Neural cell (in vitro differentiated cells): ENCODE results near the gene AP5B1. TPM values are rescaled to one million over a fixed set of nuclear protein-coding genes. Genes with fewer than 3 reads are reported as not detected.

Source experiments
- H2AFZ ChIP-seq: fragments of 200-600, 300-800 bp; sonication (generic), shearing (Covaris generic); 2 replicates; pipeline ENCODE4 v1.6.0; 2014; ENCODE audit warnings: low read depth, mild to moderate bottlenecking, antibody characterized with exemption, low read length, moderate library complexity
- H3F3A ChIP-seq: fragments of 200-600 bp; shearing (Covaris generic); 2 replicates; pipeline ENCODE4 v1.6.1; 2016; ENCODE audit warnings: mild to moderate bottlenecking, moderate library complexity, mixed read lengths, antibody characterized with exemption, low read length; ENCODE audit not compliant: insufficient read depth, poor library complexity, severe bottlenecking
- H3K27ac ChIP-seq: fragments of 200-600, 300-800 bp; sonication (generic), shearing (Covaris generic); 2 replicates; pipeline ENCODE4 v1.5.1; 2014; ENCODE audit warnings: mild to moderate bottlenecking, low read length, moderate library complexity
- H3K27me3 ChIP-seq: fragments of 300-800, 200-600 bp; sonication (generic), shearing (Covaris generic); 2 replicates; pipeline ENCODE4 v1.6.0; 2014; ENCODE audit warnings: mild to moderate bottlenecking, low read depth, low read length, moderate library complexity; ENCODE audit not compliant: insufficient read depth
- H3K36me3 ChIP-seq: fragments of 300-800, 200-600 bp; sonication (generic), shearing (Covaris generic); 2 replicates; pipeline ENCODE4 v1.5.1; 2014; ENCODE audit warnings: mild to moderate bottlenecking, antibody characterized with exemption, low read length, moderate library complexity; ENCODE audit not compliant: insufficient read depth
- H3K4me2 ChIP-seq: fragments of 300-800, 200-600 bp; sonication (generic), shearing (Covaris generic); 2 replicates; pipeline ENCODE4 v1.6.0; 2014; ENCODE audit warnings: mild to moderate bottlenecking, low read length
- H3K4me3 ChIP-seq: fragments of 300-800, 200-600 bp; sonication (generic), shearing (Covaris generic); 2 replicates; pipeline ENCODE4 v1.5.1; 2014; ENCODE audit warnings: mild to moderate bottlenecking, low read length, moderate library complexity
- H3K79me2 ChIP-seq: fragments of 200-600 bp; shearing (Covaris generic); replicated peaks from 2 replicates; pipeline ENCODE4 v1.6.0; 2014; ENCODE audit warnings: mild to moderate bottlenecking, low read length, moderate library complexity; ENCODE audit not compliant: insufficient read depth
- H3K9ac ChIP-seq: fragments of 300-800, 200-600 bp; sonication (generic), shearing (Covaris generic); 2 replicates; pipeline ENCODE4 v1.6.1; 2016; ENCODE audit warnings: mild to moderate bottlenecking, low read length, mixed read lengths
- H3K9me2 ChIP-seq: fragments of 200-600 bp; shearing (Covaris generic); 2 replicates; pipeline ENCODE4 v1.6.1; 2016; ENCODE audit warnings: mild to moderate bottlenecking, low read length, mixed read lengths; ENCODE audit not compliant: insufficient read depth
- H3K9me3 ChIP-seq: fragments of 200-600, 300-800 bp; sonication (generic), shearing (Covaris generic); 2 replicates; pipeline ENCODE4 v1.6.1; 2016; ENCODE audit warnings: mild to moderate bottlenecking, mixed run types, low read length, moderate library complexity, mixed read lengths
- H4K20me1 ChIP-seq: fragments of 200-600 bp; shearing (Covaris generic); 2 replicates; pipeline ENCODE4 v1.6.1; 2016; ENCODE audit warnings: mild to moderate bottlenecking, mixed run types; ENCODE audit not compliant: insufficient read depth
- EP300 ChIP-seq: fragments of 450-650 bp; conservative IDR thresholded peaks from 2 replicates; pipeline ENCODE4 v1.6.1; 2014; ENCODE audit warnings: antibody characterized with exemption, mild to moderate bottlenecking, moderate library complexity; ENCODE audit not compliant: poor library complexity, severe bottlenecking
- EZH2 ChIP-seq: fragments of 200-600, 300-800 bp; shearing (Covaris generic), sonication (generic); IDR thresholded peaks from 2 replicates; pipeline ENCODE4 v1.6.1; 2014; ENCODE audit warnings: antibody characterized with exemption, low read length, borderline replicate concordance, mild to moderate bottlenecking; ENCODE audit not compliant: insufficient read depth, poor library complexity, severe bottlenecking
- MXI1 ChIP-seq: fragments of 450-650 bp; conservative IDR thresholded peaks from 2 replicates; pipeline ENCODE4 v1.6.1; 2014; ENCODE audit warnings: antibody characterized with exemption, mild to moderate bottlenecking; ENCODE audit not compliant: poor library complexity, severe bottlenecking
- POLR2AphosphoS5 ChIP-seq: IDR thresholded peaks from 2 replicates; pipeline ENCODE4 v1.6.1; 2012
- RAD21 ChIP-seq: fragments of 450-650 bp; conservative IDR thresholded peaks from 2 replicates; pipeline ENCODE4 v1.6.1; 2014; ENCODE audit warnings: antibody characterized with exemption, mild to moderate bottlenecking, moderate library complexity
- SMC3 ChIP-seq: fragments of 450-650 bp; conservative IDR thresholded peaks from 2 replicates; pipeline ENCODE4 v1.6.1; 2014; ENCODE audit warnings: antibody characterized with exemption, mild to moderate bottlenecking, moderate library complexity; ENCODE audit not compliant: poor library complexity
- TAF1 ChIP-seq: IDR thresholded peaks from 2 replicates; pipeline ENCODE4 v1.6.1; 2012; ENCODE audit warnings: low read depth
- polyA plus RNA-seq: library from polyadenylated mRNA; depleted of rRNA; stranded (reverse); fragments of >200 nt; gene quantifications from 2 replicates; pipeline ENCODE4 v1.2.3, GENCODE V29; 2014
- TF ChIP-seq, protein P1 (sequence below): fragments of 450-650 bp; IDR thresholded peaks from 2 replicates; pipeline ENCODE4 v1.5.1; 2014; ENCODE audit warnings: antibody characterized with exemption, mild to moderate bottlenecking, moderate library complexity; ENCODE audit not compliant: poor library complexity, severe bottlenecking
- TF ChIP-seq, protein P2 (sequence below): IDR thresholded peaks from 2 replicates; pipeline ENCODE4 v1.6.1; 2012; ENCODE audit warnings: borderline replicate concordance

AP5B1 gene
- polyA plus RNA-seq, 1 donor from 2014 or later: 0.52 TPM

DNA sequence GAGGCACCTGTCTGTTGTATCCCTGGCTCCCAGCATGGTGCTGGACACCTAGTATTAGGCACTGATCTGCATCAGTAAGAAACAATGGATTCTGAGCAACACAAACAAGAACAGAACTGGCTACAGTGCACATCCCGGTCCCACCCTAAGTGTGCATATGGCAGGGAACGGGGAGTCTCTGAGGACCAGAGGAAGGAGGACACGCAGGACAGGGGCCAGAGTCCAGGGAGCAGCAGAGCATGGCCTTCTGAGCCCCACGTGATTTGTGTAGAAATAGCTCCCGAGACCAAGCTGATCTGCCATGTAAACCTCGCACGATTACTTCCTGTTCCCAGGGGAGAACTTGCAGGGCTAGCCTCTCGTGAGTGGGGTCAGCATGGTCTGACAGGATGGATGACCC is 40.3 kb upstream of the AP5B1 start:
- TF ChIP-seq MXI1: no peak
- TF ChIP-seq, protein P1, sequence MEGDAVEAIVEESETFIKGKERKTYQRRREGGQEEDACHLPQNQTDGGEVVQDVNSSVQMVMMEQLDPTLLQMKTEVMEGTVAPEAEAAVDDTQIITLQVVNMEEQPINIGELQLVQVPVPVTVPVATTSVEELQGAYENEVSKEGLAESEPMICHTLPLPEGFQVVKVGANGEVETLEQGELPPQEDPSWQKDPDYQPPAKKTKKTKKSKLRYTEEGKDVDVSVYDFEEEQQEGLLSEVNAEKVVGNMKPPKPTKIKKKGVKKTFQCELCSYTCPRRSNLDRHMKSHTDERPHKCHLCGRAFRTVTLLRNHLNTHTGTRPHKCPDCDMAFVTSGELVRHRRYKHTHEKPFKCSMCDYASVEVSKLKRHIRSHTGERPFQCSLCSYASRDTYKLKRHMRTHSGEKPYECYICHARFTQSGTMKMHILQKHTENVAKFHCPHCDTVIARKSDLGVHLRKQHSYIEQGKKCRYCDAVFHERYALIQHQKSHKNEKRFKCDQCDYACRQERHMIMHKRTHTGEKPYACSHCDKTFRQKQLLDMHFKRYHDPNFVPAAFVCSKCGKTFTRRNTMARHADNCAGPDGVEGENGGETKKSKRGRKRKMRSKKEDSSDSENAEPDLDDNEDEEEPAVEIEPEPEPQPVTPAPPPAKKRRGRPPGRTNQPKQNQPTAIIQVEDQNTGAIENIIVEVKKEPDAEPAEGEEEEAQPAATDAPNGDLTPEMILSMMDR: no peak
- no peak for TF ChIP-seq TAF1
- TF ChIP-seq RAD21: no peak
- TF ChIP-seq SMC3: no peak
- TF ChIP-seq, protein P2, sequence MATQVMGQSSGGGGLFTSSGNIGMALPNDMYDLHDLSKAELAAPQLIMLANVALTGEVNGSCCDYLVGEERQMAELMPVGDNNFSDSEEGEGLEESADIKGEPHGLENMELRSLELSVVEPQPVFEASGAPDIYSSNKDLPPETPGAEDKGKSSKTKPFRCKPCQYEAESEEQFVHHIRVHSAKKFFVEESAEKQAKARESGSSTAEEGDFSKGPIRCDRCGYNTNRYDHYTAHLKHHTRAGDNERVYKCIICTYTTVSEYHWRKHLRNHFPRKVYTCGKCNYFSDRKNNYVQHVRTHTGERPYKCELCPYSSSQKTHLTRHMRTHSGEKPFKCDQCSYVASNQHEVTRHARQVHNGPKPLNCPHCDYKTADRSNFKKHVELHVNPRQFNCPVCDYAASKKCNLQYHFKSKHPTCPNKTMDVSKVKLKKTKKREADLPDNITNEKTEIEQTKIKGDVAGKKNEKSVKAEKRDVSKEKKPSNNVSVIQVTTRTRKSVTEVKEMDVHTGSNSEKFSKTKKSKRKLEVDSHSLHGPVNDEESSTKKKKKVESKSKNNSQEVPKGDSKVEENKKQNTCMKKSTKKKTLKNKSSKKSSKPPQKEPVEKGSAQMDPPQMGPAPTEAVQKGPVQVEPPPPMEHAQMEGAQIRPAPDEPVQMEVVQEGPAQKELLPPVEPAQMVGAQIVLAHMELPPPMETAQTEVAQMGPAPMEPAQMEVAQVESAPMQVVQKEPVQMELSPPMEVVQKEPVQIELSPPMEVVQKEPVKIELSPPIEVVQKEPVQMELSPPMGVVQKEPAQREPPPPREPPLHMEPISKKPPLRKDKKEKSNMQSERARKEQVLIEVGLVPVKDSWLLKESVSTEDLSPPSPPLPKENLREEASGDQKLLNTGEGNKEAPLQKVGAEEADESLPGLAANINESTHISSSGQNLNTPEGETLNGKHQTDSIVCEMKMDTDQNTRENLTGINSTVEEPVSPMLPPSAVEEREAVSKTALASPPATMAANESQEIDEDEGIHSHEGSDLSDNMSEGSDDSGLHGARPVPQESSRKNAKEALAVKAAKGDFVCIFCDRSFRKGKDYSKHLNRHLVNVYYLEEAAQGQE: no peak
- no peak for TF ChIP-seq EP300
- TF ChIP-seq POLR2AphosphoS5: no peak
- no peak for TF ChIP-seq EZH2
- no peaks in the 10 kb centered on the region for H3K9me3 ChIP-seq
- no peaks in the 10 kb centered on the region for H3K36me3 ChIP-seq
- H3K79me2 ChIP-seq: no peaks in the 10 kb centered on the region
- H2AFZ ChIP-seq: no peak overlapping the region
- no peak overlapping the region for H3K4me3 ChIP-seq
- H3F3A ChIP-seq: no peaks in the 10 kb centered on the region
- no peaks in the 10 kb centered on the region for H3K9me2 ChIP-seq
- no peak overlapping the region for H3K9ac ChIP-seq
- H3K27me3 ChIP-seq: no peaks in the 10 kb centered on the region
- H4K20me1 ChIP-seq: no peaks in the 10 kb centered on the region
- no peak overlapping the region for H3K27ac ChIP-seq
- H3K4me2 ChIP-seq: no peak overlapping the region

DNA sequence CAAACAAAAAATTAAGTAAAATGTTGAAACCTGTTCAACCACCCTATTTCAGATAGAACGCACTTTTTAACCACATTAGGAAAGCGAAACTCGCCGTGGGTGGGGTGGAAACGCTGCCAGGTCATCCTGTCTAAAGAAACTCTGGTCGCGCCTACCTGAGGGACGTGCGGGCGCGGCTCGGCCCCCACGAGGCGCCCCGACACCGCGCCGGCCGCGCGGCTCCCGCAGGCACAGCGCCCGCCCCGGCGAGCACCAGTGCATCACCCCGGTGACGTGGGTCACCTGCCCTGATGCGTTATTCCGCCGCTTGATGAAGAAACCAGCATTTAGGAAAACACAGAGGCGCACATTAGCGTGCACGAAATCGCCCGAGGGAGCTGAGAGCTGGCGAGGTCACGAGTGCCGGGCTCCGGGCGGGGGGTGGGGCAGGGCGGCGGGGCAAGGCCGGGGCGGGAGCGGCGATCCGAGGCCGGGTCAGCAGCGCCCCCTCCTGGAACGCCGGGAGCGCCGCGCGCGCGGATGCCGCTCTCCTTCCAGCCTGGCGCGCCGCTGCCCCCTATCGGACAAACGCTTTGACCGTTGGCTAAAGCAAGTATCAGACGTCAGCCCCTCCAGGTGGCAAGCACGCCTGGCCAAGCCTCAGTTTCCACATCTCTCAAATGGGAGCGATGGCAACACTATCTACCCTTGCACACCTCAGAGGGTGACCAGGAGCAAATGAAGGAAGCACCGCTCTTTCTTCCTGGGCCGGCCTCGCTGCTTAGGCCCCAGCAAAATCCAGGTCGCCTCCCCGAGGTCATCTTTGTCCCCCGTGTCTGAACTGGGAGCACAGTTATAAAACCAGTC is 37.3 kb upstream of the AP5B1 start:
- peak overlapping the region; percentile 41 for H2AFZ ChIP-seq
- H3K79me2 ChIP-seq: no peaks in the 10 kb centered on the region
- peak overlapping the region; percentile 66 for H3K9ac ChIP-seq
- no peaks in the 10 kb centered on the region for H3K9me3 ChIP-seq
- H3F3A ChIP-seq: no peaks in the 10 kb centered on the region
- peak overlapping the region; percentile 74 for H3K4me2 ChIP-seq
- no peak overlapping the region for H3K27ac ChIP-seq
- H3K4me3 ChIP-seq: peak overlapping the region; percentile 64
- no peaks in the 10 kb centered on the region for H3K36me3 ChIP-seq
- H4K20me1 ChIP-seq: no peaks in the 10 kb centered on the region
- H3K27me3 ChIP-seq: no peaks in the 10 kb centered on the region
- peak; percentile 77 for TF ChIP-seq SMC3
- TF ChIP-seq MXI1: peak; percentile 71
- peak; percentile 80 for TF ChIP-seq RAD21
- TF ChIP-seq EZH2: no peak
- TF ChIP-seq POLR2AphosphoS5: peak; percentile 1
- TF ChIP-seq TAF1: no peak
- TF ChIP-seq, protein P1: peak; percentile 94
- TF ChIP-seq EP300: peak; percentile 26
- TF ChIP-seq, protein P2: no peak
- H3K9me2 ChIP-seq: no peaks in the 10 kb centered on the region
